Breast epithelium (tissue), 3 donors: Measurements from ENCODE around the gene NELL1.

ENCODE experiments used
- POLR2A ChIP-seq: fragments of 450-650 bp; IDR thresholded peaks from one replicate; pipeline ENCODE4 v1.6.1; 2016; ENCODE audit warnings: antibody characterized with exemption, mild to moderate bottlenecking, moderate library complexity
- POLR2AphosphoS5 ChIP-seq, 3 donors: sonication (generic); formaldehyde crosslinking; IDR thresholded peaks; one replicate each; pipeline ENCODE4 v1.6.1; 2017; ENCODE audit warnings: antibody characterized with exemption in 3 of 3
- TF ChIP-seq, protein P1 (sequence below), 3 donors: fragments of 450-650 bp; IDR thresholded peaks; one replicate each; pipeline ENCODE4 v1.5.1; 2016 to 2017; ENCODE audit warnings: antibody characterized with exemption in 3 of 3, mild to moderate bottlenecking in 3 of 3, moderate library complexity in 3 of 3

DNA sequence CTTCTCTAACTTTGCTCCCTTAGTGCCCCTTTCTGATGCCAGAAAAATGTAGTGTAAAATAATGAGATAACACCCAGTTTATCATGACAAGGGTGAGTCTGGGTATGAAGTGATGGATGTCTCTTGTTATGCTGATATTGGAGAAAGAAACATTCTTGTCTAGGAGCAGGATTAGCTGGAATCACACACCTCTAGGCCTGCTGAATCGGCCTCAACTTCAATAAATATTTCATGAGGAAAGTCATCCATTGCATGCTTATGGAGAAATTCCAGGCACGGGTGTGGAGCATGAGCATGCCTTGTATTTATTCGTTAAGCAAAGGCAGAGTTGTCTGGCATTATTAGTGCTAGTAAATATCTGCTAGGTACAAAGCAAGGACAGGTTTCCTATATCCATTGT is 113.4 kb downstream of the NELL1 start:
- TF ChIP-seq, protein P1, sequence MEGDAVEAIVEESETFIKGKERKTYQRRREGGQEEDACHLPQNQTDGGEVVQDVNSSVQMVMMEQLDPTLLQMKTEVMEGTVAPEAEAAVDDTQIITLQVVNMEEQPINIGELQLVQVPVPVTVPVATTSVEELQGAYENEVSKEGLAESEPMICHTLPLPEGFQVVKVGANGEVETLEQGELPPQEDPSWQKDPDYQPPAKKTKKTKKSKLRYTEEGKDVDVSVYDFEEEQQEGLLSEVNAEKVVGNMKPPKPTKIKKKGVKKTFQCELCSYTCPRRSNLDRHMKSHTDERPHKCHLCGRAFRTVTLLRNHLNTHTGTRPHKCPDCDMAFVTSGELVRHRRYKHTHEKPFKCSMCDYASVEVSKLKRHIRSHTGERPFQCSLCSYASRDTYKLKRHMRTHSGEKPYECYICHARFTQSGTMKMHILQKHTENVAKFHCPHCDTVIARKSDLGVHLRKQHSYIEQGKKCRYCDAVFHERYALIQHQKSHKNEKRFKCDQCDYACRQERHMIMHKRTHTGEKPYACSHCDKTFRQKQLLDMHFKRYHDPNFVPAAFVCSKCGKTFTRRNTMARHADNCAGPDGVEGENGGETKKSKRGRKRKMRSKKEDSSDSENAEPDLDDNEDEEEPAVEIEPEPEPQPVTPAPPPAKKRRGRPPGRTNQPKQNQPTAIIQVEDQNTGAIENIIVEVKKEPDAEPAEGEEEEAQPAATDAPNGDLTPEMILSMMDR (IDR thresholded peaks at IDR 0.05) = no peak
- TF ChIP-seq POLR2A (no peak), POLR2AphosphoS5 (IDR thresholded peaks at IDR 0.05) (no peak)
